HepG2 (cell line): ENCODE measurements around the gene SMC6. TPM values are rescaled to one million over a fixed set of nuclear protein-coding genes. Genes with fewer than 3 reads are reported as not detected.

Experiments
- ATAC-seq: fragments of 200-7000 bp; cut with Tn5 transposase; 3 replicates; pipeline ENCODE4 v1.9.1; 2020; ENCODE audit warnings: mild to moderate bottlenecking, moderate library complexity
- BruUV-seq: library from RNA; stranded (reverse); fragments of 400-500 nt; replicated peaks from 2 replicates; lab custom pipeline; 2021; lab: Mats Ljungman, UMichigan
- CTCF ChIA-PET: fragments of 300-600 bp; formaldehyde crosslinking; extraction: SDS; loops from one replicate; lab custom pipeline; 2021; ENCODE audit warnings: low total read pairs, inconsistent platforms, low intra/inter-chr PET ratio; lab: Yijun Ruan, JAX
- POLR2A ChIA-PET: fragments of 350-600 bp; sonication (Branson Sonifier 250); formaldehyde crosslinking; loops from one replicate; lab custom pipeline; 2020; ENCODE audit warnings: antibody characterized with exemption, inconsistent platforms; lab: Yijun Ruan, JAX
- DNase-seq: peaks from one replicate; pipeline ENCODE4 v3.0.0-alpha.2; 2015; ENCODE audit warnings: low spot score
- FAIRE-seq: peaks from 3 replicates; lab custom pipeline; 2011; peaks lifted over from hg19 to GRCh38; lab: Jason Lieb, UNC
- H2AFZ ChIP-seq: one replicate; pipeline ENCODE4 v1.6.1; 2011; ENCODE audit warnings: low read length, inconsistent platforms
- H3K27ac ChIP-seq: fragments of 300-600 bp; 3 replicates; pipeline ENCODE4 v1.8.0; 2011; ENCODE audit warnings: mixed run types, mild to moderate bottlenecking, mixed read lengths, low read length, inconsistent platforms; ENCODE audit not compliant: insufficient read depth; ENCODE audit errors: extremely low read length
- H3K27me3 ChIP-seq, 2 experiments: fragments of 200-600 bp in 1 of 2; 2 replicates in 1 of 2; 3 replicates in 1 of 2; pipeline versions ENCODE4 v1.6.0 to v1.8.0; 2011; ENCODE audit warnings: low read length in 2 of 2, mild to moderate bottlenecking in 2 of 2, moderate library complexity in 2 of 2, inconsistent platforms in 1 of 2; ENCODE audit not compliant: insufficient read depth in 2 of 2, control insufficient read depth in 1 of 2
- H3K36me3 ChIP-seq, 2 experiments: fragments of 200-600 bp in 1 of 2; replicated peaks in 1 of 2; 2 replicates in 1 of 2; 3 replicates in 1 of 2; pipeline versions ENCODE4 v1.5.1 to v1.8.0; 2011; ENCODE audit warnings: low read length in 2 of 2, inconsistent platforms in 1 of 2; ENCODE audit not compliant: insufficient read depth in 2 of 2, control insufficient read depth in 1 of 2
- H3K4me1 ChIP-seq: 2 replicates; pipeline ENCODE4 v1.5.1; 2012; ENCODE audit warnings: low read length, inconsistent platforms; ENCODE audit not compliant: insufficient read depth
- H3K4me2 ChIP-seq: 2 replicates; pipeline ENCODE4 v1.6.0; 2011; ENCODE audit warnings: low read depth, low read length, inconsistent platforms
- H3K4me3 ChIP-seq, 3 experiments: fragments of 200-600 bp in 1 of 3; sonication (generic), shearing (Covaris generic) in 1 of 3; replicated peaks in 1 of 3; 2 replicates each; pipeline ENCODE4 v1.5.1; 2011 to 2016; ENCODE audit warnings: low read length in 3 of 3, inconsistent platforms in 2 of 3, low read depth in 2 of 3, mild to moderate bottlenecking in 2 of 3, control low read depth in 1 of 3, mixed read lengths in 1 of 3; ENCODE audit not compliant: insufficient read depth in 1 of 3
- H3K79me2 ChIP-seq: one replicate; pipeline ENCODE4 v1.6.1; 2011; ENCODE audit warnings: low read length, inconsistent platforms; ENCODE audit not compliant: insufficient read depth
- H3K9ac ChIP-seq: 2 replicates; pipeline ENCODE4 v1.6.0; 2011; ENCODE audit warnings: mild to moderate bottlenecking, low read depth, low read length, inconsistent platforms; ENCODE audit not compliant: insufficient read depth
- H3K9me3 ChIP-seq: 2 replicates; pipeline ENCODE4 v1.5.1; 2012; ENCODE audit warnings: mild to moderate bottlenecking, low read length
- H4K20me1 ChIP-seq: 2 replicates; pipeline ENCODE4 v1.6.0; 2011; ENCODE audit warnings: inconsistent platforms, mild to moderate bottlenecking, low read length, moderate library complexity; ENCODE audit not compliant: insufficient read depth
- AKNA ChIP-seq: sonication (generic); formaldehyde crosslinking; IDR thresholded peaks from 2 replicates; pipeline ENCODE4 v1.4.0; 2020; ENCODE audit warnings: missing genetic modification reagents, borderline replicate concordance
- in situ Hi-C: cut with HindIII; loops from 2 replicates; pipeline ENCODE4 v1.10.0; 2017; ENCODE audit warnings: low pct_unique_long_range_greater_than_20kb; ENCODE audit not compliant: extremely low pct_ligation_motif_present
- intact Hi-C: fragments of 100-400 bp; cut with micrococcal nuclease; formaldehyde crosslinking; loops from one replicate; pipeline ENCODE4 v1.10.0; 2022; ENCODE audit not compliant: unreplicated experiment
- polyA plus RNA-seq, 8 experiments: library from polyadenylated mRNA; depleted of rRNA in 3 of 8; stranded (reverse) in 7 of 8; unstranded in 1 of 8; fragments of >200 nt; fragmentation: Illumina TruSeq in 4 of 8; extraction: Trizol in 4 of 8; gene quantifications; 2 replicates each; pipeline versions ENCODE4 v1.2.1 to v1.2.3, GENCODE V29; 2011 to 2016; ENCODE audit warnings: low read depth in 4 of 8, missing spikeins in 1 of 8, mixed read lengths in 1 of 8; ENCODE audit not compliant: insufficient read depth in 1 of 8
- total RNA-seq, 5 experiments: library from RNA; depleted of rRNA; stranded (reverse); fragments of >200 nt; fragmentation: Illumina TruSeq; extraction: Trizol; gene quantifications; 2 replicates each; pipeline ENCODE4 v1.2.3, GENCODE V29; 2016; ENCODE audit warnings: low read depth in 1 of 5
- TF ChIP-seq, protein P1 (sequence below): sonication (generic); formaldehyde crosslinking; IDR thresholded peaks from 2 replicates; pipeline ENCODE4 v1.4.0; 2020; ENCODE audit warnings: mild to moderate bottlenecking, missing genetic modification reagents

SMC6 gene
- total and polyA plus RNA-seq, 2 of the 13 experiments (the other 11 are each of a cell fraction or from before 2014, with no cell fraction given): 18.9 to 55.3 TPM

DNA sequence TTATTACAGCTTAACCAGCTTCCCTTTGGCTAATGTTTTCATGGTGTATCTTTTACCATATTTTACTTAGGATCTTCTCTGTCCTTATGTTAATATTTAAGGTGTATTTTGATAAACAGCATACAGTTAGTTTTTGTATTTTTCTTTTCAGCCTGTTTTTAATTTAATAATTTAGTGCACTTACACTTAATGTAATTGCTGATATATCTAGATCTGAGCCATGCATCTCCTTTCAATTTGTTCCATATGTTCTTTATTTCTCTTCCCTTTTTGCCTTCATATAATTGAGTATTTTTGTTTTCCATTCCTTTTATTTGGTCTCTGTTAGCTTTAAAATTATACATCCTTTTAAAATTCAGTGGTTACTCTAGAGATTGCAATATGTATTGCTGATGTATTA, 78.8 kb downstream of the SMC6 start:
- Histone ChIP-seq H3K36me3 (peaks cover 3 to 35% of the 10 kb centered on the region in 2 experiments), H4K20me1 (no peaks in the 10 kb centered on the region), H3K27me3 (no peaks in the 10 kb centered on the region), H3K4me2 (no peak overlapping the region), H3K4me1 (no peaks in the 10 kb centered on the region), H2AFZ (no peak overlapping the region), H3K9me3 (no peaks in the 10 kb centered on the region), H3K9ac (no peak overlapping the region), H3K79me2 (no peaks in the 10 kb centered on the region), H3K4me3 (no peak overlapping the region), H3K27ac (no peak overlapping the region)
- in situ Hi-C loops (loop anchor here (5.0 to 25.0 kb wide), 2 partner anchors 203 to 363 kb away; no protein-coding TSS in a partner anchor), intact Hi-C loops (loop anchor here (5.0 to 10.0 kb wide), 2 partner anchors 368 to 900 kb away; no protein-coding TSS in a partner anchor)
- no TSS peak for BruUV-seq
- DNase-seq: no peak
- ATAC-seq: no peak
- ChIA-PET POLR2A (no interaction called here), CTCF (no interaction called here)
- FAIRE-seq: no peak
- TF ChIP-seq AKNA (CRISPR knock-in tag): no peak
- TF ChIP-seq, protein P1, sequence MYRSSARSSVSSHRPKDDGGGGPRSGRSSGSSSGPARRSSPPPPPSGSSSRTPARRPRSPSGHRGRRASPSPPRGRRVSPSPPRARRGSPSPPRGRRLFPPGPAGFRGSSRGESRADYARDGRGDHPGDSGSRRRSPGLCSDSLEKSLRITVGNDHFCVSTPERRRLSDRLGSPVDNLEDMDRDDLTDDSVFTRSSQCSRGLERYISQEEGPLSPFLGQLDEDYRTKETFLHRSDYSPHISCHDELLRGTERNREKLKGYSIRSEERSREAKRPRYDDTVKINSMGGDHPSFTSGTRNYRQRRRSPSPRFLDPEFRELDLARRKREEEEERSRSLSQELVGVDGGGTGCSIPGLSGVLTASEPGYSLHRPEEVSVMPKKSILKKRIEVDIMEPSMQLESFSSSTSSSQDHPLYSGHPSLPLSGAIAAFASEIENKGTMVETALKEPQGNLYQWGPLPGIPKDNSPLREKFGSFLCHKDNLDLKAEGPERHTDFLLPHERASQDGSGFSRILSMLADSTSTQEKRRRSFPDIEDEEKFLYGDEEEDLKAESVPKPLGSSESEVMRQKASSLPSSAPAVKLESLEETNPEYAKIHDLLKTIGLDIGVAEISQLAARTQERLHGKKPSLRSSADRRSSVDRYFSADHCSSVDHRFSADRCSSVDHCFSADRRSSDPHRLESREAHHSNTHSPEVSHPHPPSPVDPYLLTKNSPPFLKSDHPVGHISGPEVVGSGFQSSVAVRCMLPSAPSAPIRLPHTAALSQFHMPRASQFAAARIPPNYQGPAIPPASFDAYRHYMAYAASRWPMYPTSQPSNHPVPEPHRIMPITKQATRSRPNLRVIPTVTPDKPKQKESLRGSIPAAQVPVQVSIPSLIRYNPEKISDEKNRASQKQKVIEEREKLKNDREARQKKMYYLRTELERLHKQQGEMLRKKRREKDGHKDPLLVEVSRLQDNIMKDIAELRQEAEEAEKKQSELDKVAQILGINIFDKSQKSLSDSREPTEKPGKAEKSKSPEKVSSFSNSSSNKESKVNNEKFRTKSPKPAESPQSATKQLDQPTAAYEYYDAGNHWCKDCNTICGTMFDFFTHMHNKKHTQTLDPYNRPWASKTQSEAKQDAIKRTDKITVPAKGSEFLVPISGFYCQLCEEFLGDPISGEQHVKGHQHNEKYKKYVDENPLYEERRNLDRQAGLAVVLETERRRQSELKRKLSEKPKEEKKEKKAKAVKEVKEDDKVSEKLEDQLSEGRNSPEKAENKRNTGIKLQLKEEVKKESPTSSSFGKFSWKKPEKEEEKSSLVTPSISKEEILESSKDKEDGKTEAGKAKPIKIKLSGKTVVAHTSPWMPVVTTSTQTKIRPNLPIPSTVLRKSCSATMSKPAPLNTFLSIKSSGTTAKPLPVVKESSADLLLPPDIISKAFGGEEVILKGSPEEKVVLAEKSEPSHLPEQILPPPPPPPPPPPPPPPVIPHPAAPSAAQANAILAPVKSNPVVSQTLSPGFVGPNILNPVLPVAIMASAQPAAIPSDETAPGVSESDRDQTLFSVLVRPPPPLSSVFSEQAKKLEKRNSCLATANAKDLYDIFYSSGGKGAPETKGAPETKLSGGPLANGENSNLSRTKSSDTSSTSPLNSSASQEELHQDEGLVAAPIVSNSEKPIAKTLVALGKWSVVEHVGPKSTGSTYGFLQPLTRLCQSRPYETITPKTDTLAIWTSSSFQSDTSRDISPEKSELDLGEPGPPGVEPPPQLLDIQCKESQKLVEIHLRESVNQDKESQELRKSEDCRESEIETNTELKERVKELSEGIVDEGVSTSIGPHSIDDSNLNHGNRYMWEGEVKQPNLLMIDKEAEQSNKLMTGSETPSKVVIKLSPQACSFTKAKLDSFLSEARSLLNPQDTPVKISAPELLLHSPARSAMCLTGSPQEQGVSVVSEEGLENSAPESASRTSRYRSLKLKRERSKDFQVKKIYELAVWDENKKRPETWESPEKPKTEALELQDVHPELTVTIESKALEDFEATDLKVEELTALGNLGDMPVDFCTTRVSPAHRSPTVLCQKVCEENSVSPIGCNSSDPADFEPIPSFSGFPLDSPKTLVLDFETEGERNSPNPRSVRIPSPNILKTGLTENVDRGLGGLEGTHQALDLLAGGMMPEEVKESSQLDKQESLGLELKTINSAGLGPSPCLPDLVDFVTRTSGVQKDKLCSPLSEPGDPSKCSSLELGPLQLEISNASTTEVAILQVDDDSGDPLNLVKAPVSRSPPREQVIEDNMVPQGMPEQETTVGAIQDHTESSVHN (CRISPR knock-in tag): no peak
